ENCODE data around the gene GHRL.

GHRL gene

GRCh38 chr3:10327592-10327991 lies 34.8 kb upstream of the GHRL start:
- DNase-seq (ENCODE audit: low spot score), result no peak

- DNase-seq (ENCODE audit: low spot score), result peak; percentile 52
Measured at GRCh38 chr3:10322352-10322710, 29.6 kb upstream of the GHRL start.

GRCh38 chr3:10321630-10322351 lies 29.0 kb upstream of the GHRL start:
- no peak for DNase-seq (ENCODE audit: low spot score)

GRCh38 chr3:10320320-10320677 lies 27.6 kb upstream of the GHRL start:
- DNase-seq (ENCODE audit: low spot score), result no peak

- no peak for DNase-seq (ENCODE audit: low spot score)
Measured at GRCh38 chr3:10319804-10320203, 27.1 kb upstream of the GHRL start.

- DNase-seq (ENCODE audit: low spot score), result no peak
Measured at GRCh38 chr3:10319251-10319650, 26.5 kb upstream of the GHRL start.

- DNase-seq (ENCODE audit: low spot score), result no peak
Measured at GRCh38 chr3:10317961-10318350, 25.2 kb upstream of the GHRL start.

- DNase-seq (ENCODE audit: low spot score), result no peak
Measured at GRCh38 chr3:10317311-10317960, 24.7 kb upstream of the GHRL start.

GRCh38 chr3:10315771-10316344 lies 23.1 kb upstream of the GHRL start:
- no peak for DNase-seq (ENCODE audit: low spot score)

GRCh38 chr3:10315101-10315500 lies 22.4 kb upstream of the GHRL start:
- no peak for DNase-seq (ENCODE audit: low spot score)

- no peak for DNase-seq (ENCODE audit: low spot score)
Measured at GRCh38 chr3:10312861-10313260, 20.1 kb upstream of the GHRL start.

- DNase-seq (ENCODE audit: low spot score), result no peak
Measured at GRCh38 chr3:10312391-10312790, 19.6 kb upstream of the GHRL start.

GRCh38 chr3:10311710-10312109 lies 19.0 kb upstream of the GHRL start:
- no peak for DNase-seq (ENCODE audit: low spot score)

GRCh38 chr3:10310578-10310977 lies 17.8 kb upstream of the GHRL start:
- DNase-seq (ENCODE audit: low spot score), result no peak

GRCh38 chr3:10309736-10310135 lies 17.0 kb upstream of the GHRL start:
- no peak for DNase-seq (ENCODE audit: low spot score)

- DNase-seq (ENCODE audit: low spot score), result no peak
Measured at GRCh38 chr3:10308678-10309077, 15.9 kb upstream of the GHRL start.

- no peak for DNase-seq (ENCODE audit: low spot score)
Measured at GRCh38 chr3:10306156-10306555, 13.4 kb upstream of the GHRL start.

GRCh38 chr3:10305331-10305902 lies 12.7 kb upstream of the GHRL start:
- no peak for DNase-seq (ENCODE audit: low spot score)

- no peak for DNase-seq (ENCODE audit: low spot score)
Measured at GRCh38 chr3:10304905-10305304, 12.2 kb upstream of the GHRL start.

GRCh38 chr3:10303785-10304184 lies 11.0 kb upstream of the GHRL start:
- DNase-seq (ENCODE audit: low spot score), result no peak

GRCh38 chr3:10303105-10303504 lies 10.4 kb upstream of the GHRL start:
- no peak for DNase-seq (ENCODE audit: low spot score)

- DNase-seq (ENCODE audit: low spot score), result no peak
Measured at GRCh38 chr3:10300087-10300486, 7.3 kb upstream of the GHRL start.

GRCh38 chr3:10299679-10300078 lies 6.9 kb upstream of the GHRL start:
- DNase-seq (ENCODE audit: low spot score), result no peak

Data from germinal center (tissue), 1 donor.